Epithelial cell of esophagus (primary cell): ENCODE data around the gene KRT4.

Source experiments
- DNase-seq: peaks from one replicate; pipeline ENCODE4 v3.0.0; 2010; ENCODE audit warnings: low read depth
- H3K4me3 ChIP-seq: 2 replicates; pipeline ENCODE4 v1.5.1; 2011; ENCODE audit warnings: mild to moderate bottlenecking, low read length, control low read depth
- TF ChIP-seq, protein P1 (sequence below): IDR thresholded peaks from 2 replicates; pipeline ENCODE4 v1.5.1; 2011; ENCODE audit warnings: low read depth, mild to moderate bottlenecking, low read length, control low read depth, inconsistent platforms; ENCODE audit not compliant: insufficient read depth; ENCODE audit errors: missing control alignments

The KRT4 gene

DNA sequence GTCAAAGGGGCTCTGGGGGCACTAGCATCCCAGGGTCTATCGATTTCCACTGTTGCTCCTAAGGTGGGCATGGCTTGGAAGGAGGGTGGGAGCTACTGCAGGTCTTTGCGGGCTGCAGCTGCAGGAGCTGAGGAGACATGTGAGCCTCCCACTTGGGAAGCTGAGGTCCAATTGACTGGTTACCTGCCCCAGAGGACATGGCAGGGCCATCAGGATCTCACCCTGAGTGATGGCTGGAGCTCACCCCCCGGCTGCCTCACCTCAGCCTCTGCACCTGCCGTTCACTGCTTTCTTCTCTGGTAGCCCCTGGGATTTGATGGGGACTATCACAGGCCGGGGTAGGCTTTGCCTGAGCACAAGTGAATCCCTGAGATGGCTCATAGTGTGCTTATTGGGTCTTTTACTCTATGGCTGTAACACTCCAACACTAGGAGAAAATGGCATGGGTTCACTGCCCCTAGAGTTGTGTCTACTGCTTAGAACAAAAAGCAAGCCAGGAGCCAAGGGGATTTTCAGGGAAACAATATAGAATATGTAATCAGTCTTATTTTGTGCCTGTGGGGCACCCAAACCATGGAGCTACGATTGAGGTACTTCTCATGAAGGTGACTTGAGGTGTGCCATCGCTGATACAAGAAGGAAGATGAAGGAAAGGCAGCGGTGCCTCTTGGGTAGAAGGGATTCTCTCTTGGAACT, 3.2 kb upstream of the KRT4 start:
- TF ChIP-seq, protein P1, sequence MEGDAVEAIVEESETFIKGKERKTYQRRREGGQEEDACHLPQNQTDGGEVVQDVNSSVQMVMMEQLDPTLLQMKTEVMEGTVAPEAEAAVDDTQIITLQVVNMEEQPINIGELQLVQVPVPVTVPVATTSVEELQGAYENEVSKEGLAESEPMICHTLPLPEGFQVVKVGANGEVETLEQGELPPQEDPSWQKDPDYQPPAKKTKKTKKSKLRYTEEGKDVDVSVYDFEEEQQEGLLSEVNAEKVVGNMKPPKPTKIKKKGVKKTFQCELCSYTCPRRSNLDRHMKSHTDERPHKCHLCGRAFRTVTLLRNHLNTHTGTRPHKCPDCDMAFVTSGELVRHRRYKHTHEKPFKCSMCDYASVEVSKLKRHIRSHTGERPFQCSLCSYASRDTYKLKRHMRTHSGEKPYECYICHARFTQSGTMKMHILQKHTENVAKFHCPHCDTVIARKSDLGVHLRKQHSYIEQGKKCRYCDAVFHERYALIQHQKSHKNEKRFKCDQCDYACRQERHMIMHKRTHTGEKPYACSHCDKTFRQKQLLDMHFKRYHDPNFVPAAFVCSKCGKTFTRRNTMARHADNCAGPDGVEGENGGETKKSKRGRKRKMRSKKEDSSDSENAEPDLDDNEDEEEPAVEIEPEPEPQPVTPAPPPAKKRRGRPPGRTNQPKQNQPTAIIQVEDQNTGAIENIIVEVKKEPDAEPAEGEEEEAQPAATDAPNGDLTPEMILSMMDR: no peak
- H3K4me3 ChIP-seq: no peak overlapping the region
- DNase-seq: no peak

DNA sequence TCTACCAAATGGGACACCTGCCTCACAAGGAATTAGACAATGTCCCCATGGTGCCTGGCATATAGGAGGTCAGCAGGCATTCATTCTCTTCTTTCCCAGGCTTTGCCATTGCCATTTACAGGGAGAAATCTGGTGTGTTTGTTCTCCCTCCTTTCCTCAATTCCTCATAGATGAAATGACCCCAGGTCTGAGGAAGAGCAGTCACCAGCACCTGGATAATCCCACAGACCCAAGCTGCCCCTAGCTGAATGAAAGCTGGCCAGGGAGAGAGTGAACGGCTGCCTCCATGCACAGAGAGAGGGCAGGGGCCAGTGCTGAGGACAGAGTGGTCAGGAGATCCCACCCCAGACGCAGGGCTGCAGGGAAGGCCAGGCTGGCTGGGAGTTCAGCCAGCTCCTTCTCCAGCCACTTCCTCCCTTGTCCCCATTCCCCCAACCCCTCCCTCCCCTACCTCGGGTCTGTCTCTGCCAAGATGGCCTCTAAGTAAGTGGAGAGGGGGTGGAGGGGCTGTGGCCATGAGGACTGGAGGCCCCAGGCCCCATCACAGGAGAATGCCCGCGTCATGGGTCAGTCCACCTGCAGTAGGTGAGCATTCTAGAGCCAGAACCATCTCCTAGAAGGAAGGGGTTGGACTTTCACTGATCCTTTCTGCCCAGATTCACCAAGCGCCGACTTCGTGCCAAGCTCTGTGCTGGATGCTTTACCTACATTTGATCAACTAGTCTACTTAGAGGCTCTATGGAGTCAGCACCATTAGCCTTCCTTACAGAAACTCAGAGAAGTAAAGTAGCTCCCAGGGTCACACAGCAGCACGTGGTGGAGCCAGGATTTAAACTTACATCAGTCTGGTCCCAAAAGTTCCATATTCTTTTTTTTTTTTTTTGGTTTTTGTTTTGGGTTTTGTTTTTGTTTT, 2.0 kb upstream of the KRT4 start:
- DNase-seq: no peak
- TF ChIP-seq, protein P1: no peak
- no peak overlapping the region for H3K4me3 ChIP-seq

DNA sequence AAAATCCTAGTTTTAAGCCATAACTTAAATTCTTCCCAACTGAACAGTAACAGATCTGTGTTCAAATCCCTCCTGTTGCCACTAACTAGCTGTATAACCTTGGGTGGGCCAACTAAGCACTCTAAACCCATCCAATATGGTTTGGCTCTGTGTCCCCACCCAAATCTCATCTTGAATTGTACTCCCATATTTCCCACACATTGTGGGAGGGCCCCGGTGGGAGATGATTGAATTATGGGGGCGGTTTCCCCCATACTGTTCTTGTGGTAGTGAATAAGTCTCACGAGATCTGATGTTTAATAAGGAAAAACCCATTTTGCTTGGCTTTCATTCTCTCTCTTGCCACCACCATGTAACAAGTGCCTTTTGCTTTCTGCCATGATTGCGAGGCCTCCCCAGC, 1.2 kb upstream of the KRT4 start:
- TF ChIP-seq, protein P1: no peak
- DNase-seq: no peak
- H3K4me3 ChIP-seq: no peak overlapping the region

DNA sequence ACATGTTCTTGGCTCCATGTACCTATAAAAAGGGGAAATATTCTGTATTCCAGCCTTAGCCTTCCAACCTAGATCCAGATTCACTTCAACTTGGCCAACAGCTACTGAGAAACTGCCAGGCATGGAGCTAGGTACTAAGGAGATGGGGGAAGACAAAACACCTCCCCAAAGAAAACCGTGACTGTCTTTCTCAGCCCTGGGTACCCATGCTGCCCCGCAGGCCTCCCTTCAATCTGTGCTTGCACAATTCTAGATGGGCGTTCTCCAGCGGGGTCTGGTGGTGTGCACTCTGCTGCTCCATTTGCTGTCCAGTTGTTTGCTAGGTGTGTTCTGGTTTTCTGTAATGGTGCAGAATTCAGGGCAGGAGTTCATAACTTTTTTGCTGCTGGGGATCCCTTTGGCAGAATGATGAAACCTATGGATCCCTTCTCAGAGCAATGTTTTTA, 817 bp upstream of the KRT4 start:
- TF ChIP-seq, protein P1: no peak
- no peak for DNase-seq
- H3K4me3 ChIP-seq: no peak overlapping the region

DNA sequence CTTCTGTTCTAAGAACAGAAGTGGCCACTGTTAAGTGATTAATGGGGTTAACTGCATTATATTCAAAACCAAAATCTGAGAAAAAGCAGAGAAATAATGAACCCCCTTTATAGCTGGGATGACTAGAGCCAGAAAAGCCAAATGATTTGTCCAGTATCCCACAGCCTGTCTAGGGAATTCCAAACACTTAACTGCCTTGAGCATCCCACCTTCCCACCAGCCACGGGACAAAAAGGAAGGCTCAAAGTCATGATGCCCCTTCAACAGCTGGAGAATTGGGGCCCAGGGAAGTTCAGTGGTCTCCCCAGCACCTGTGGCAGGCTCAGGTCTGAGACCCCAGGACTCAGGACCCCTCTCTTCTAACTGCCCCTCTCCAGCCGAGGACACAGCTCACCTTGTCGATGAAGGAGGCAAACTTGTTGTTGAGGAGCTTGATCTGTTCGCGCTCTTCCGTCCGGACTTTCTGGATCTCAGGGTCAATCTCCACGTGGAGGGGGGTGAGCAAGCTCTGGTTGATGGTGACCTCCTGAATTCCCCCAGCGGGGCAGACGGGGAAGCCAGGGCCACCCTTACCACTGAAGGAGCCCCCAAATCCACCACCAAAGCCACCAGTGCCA, 605 bp downstream of the KRT4 start:
- no peak overlapping the region for H3K4me3 ChIP-seq
- no peak for DNase-seq
- TF ChIP-seq, protein P1: no peak

DNA sequence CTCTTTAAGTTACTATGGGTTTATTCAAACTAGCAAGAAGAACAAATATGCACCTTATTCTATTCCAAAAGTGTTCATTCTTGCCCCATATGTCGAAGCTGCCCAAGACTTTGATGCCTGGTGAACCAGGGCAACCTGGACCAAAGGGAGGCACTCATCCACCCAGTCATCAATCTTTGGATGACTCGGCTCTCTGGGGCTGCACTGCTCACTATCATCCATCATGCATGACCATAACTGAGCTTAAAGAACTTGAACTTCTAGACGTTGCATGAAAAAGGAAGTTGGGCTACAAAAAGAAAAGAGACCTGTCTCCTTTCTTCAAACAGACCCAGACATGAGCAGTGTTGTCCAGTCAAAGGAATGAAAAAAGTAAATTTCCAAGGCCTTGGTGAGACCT, 1.2 kb downstream of the KRT4 start:
- no peak for DNase-seq
- no peak overlapping the region for H3K4me3 ChIP-seq
- TF ChIP-seq, protein P1: no peak
